T-helper 2 cell treated with Interferon-gamma antibody and Interleukin-4, amounts not matched to agents 5 μg/mL and 100 μg/mL, for 36 hours (primary cell): ENCODE results near the gene GLP2R.

Experiments
- DNase-seq: peaks from one replicate; pipeline ENCODE4 v3.0.0; 2021; ENCODE audit warnings: low spot score
- H3K27ac Mint-ChIP-seq: one replicate; pipeline ENCODE4 v1.8.0; 2021; ENCODE audit warnings: mild to moderate bottlenecking, mixed read lengths
- H3K27me3 Mint-ChIP-seq: one replicate; pipeline ENCODE4 v1.8.0; 2021; ENCODE audit warnings: low read depth, mixed read lengths
- H3K36me3 Mint-ChIP-seq: one replicate; pipeline ENCODE4 v1.8.0; 2021; ENCODE audit warnings: low read depth, mixed read lengths
- H3K4me1 Mint-ChIP-seq: one replicate; pipeline ENCODE4 v1.8.0; 2021; ENCODE audit warnings: low read depth, mixed read lengths
- H3K4me3 Mint-ChIP-seq: one replicate; pipeline ENCODE4 v1.8.0; 2022; ENCODE audit warnings: mild to moderate bottlenecking, moderate library complexity, mixed read lengths
- H3K9me3 Mint-ChIP-seq: one replicate; pipeline ENCODE4 v1.8.0; 2021; ENCODE audit warnings: mixed read lengths

Gene GLP2R

GRCh38 chr17:9937901-9938300, 112.2 kb downstream of the GLP2R start:
- Mint-ChIP-seq H3K9me3 (no peaks in the 10 kb centered on the region), H3K27me3 (no peaks in the 10 kb centered on the region), H3K36me3 (no peaks in the 10 kb centered on the region), H3K27ac (no peak overlapping the region), H3K4me1 (no peaks in the 10 kb centered on the region), H3K4me3 (no peak overlapping the region)
- no peak for DNase-seq

DNA sequence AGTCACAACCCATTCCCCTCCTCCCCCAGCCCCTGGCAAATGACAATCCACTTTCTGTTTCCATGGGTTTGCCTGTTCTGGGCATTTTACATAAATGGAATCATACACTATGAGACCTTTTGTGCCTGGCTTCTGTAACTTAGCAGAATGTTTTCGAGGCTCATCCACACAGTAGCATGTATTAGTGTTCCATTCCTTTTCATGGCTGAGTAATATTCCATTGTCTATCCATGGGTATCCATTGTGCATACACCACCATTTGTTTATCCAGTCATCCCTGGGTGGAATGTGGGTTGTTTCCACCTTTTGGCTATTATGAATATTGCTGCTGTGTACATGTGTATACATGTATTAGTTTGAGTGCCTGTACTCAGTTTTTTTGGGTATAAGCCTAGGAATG, 113.0 kb downstream of the GLP2R start:
- Mint-ChIP-seq H3K36me3 (no peaks in the 10 kb centered on the region), H3K4me3 (no peak overlapping the region), H3K27me3 (no peaks in the 10 kb centered on the region), H3K27ac (no peak overlapping the region), H3K9me3 (no peaks in the 10 kb centered on the region), H3K4me1 (no peaks in the 10 kb centered on the region)
- DNase-seq, result no peak

DNA sequence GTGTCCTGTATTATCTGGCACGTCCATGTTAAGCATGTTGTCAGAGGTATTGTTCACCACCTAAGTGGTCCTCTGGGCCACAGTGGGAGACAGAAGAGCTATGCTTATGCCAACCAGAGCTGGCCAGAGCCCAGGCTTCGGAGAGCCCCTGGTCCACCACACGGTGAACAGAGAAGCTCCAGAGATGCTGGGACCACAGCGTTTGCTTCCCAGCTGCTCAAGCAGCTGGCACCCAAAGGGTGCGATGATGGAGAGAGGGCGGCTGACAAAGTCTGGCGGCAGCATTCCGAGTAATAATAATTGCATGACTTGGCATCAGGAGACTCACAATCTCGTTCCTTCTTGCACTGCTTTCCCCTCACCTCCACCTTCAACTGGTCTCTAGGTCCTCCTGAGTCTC, 115.1 kb downstream of the GLP2R start:
- H3K4me1 Mint-ChIP-seq, result no peaks in the 10 kb centered on the region
- no peaks in the 10 kb centered on the region for H3K36me3 Mint-ChIP-seq
- H3K27ac Mint-ChIP-seq, result no peak overlapping the region
- no peaks in the 10 kb centered on the region for H3K9me3 Mint-ChIP-seq
- H3K27me3 Mint-ChIP-seq, result no peaks in the 10 kb centered on the region
- no peak overlapping the region for H3K4me3 Mint-ChIP-seq
- DNase-seq, result no peak

DNA sequence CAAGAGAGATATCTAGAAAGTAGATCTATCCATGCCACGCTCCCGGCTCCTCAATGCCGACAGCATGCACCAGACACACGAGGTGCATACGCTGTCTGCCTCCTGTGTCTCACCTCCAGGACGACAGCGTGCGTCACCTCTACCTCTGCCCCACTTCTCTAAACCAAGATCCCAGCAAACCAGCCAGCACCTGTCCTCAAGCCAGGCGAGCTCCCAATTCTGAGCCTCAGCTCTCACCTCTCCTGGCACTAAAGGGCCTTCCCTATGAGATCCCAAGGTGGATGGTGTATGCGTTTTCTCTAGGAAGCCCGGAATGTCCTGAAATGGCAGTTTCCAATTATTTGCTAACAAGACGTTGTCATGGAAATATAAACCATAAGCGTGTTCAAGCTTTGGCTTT, 115.6 kb downstream of the GLP2R start:
- no peaks in the 10 kb centered on the region for H3K9me3 Mint-ChIP-seq
- H3K27ac Mint-ChIP-seq, result no peak overlapping the region
- H3K36me3 Mint-ChIP-seq, result no peaks in the 10 kb centered on the region
- no peaks in the 10 kb centered on the region for H3K4me1 Mint-ChIP-seq
- H3K4me3 Mint-ChIP-seq, result no peak overlapping the region
- DNase-seq, result no peak
- no peaks in the 10 kb centered on the region for H3K27me3 Mint-ChIP-seq
